Measurements from ENCODE around the gene HLA-DMA. TPM values are rescaled to one million over a fixed set of nuclear protein-coding genes. Genes with fewer than 3 reads are reported as not detected.

The HLA-DMA gene
- total RNA-seq, 2 donors from 2014 or later = 4.9 to 19.0 TPM

DNA sequence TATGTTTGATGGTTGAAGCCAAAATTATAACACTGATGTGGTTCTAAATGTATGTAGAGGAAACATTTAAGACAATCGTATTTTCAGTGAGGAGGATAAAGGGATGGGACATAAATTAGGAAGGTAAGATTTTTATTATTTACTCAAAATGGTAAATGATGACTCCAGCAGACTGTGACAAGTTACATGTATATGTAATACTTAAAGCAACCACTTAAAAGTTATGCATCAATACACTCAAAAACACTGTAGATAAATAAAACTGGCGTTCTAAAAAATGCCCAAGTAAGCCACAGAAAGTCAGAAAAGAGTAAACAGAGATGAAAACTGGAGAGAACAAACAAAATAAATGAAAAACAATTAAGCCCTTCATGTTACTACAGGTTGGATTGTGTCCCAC is 30.8 kb downstream of the HLA-DMA start:
- H3K4me1 Mint-ChIP-seq = no peaks in the 10 kb centered on the region
- no peak overlapping the region for H3K27ac Mint-ChIP-seq
- 91 to 100% methylated on average over 1 to 2 of the region's 2 CpGs for WGBS, 2 experiments (ENCODE audit: insufficient coverage in 1 of 2, insufficient read length in 1 of 2)
- H3K4me1 ChIP-seq (ENCODE audit: control insufficient read depth, insufficient read depth, low read length) = no peaks in the 10 kb centered on the region
- H3K9me3 Mint-ChIP-seq = no peaks in the 10 kb centered on the region
- H3K27me3 Mint-ChIP-seq (ENCODE audit: insufficient read depth) = peaks cover 8% of the 10 kb centered on the region
- TF ChIP-seq, protein P1, sequence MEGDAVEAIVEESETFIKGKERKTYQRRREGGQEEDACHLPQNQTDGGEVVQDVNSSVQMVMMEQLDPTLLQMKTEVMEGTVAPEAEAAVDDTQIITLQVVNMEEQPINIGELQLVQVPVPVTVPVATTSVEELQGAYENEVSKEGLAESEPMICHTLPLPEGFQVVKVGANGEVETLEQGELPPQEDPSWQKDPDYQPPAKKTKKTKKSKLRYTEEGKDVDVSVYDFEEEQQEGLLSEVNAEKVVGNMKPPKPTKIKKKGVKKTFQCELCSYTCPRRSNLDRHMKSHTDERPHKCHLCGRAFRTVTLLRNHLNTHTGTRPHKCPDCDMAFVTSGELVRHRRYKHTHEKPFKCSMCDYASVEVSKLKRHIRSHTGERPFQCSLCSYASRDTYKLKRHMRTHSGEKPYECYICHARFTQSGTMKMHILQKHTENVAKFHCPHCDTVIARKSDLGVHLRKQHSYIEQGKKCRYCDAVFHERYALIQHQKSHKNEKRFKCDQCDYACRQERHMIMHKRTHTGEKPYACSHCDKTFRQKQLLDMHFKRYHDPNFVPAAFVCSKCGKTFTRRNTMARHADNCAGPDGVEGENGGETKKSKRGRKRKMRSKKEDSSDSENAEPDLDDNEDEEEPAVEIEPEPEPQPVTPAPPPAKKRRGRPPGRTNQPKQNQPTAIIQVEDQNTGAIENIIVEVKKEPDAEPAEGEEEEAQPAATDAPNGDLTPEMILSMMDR (conservative IDR thresholded peaks at IDR 0.05) = no peak
- DNase-seq = no peak
- H3K4me3 ChIP-seq (ENCODE audit: low read length) = no peak overlapping the region
- H3K36me3 Mint-ChIP-seq (ENCODE audit: low read depth) = no peaks in the 10 kb centered on the region
- no peak overlapping the region for H3K27ac ChIP-seq (ENCODE audit: low read depth, low read length)
- H3K36me3 ChIP-seq (ENCODE audit: control insufficient read depth, insufficient read depth, low read length) = no peaks in the 10 kb centered on the region
- H3K27me3 ChIP-seq (ENCODE audit: control insufficient read depth, insufficient read depth, low read length, poor library complexity, severe bottlenecking) = peaks cover 18% of the 10 kb centered on the region
- H3K4me3 Mint-ChIP-seq = no peak overlapping the region
- H3K9me3 ChIP-seq (ENCODE audit: control insufficient read depth, low read length) = no peaks in the 10 kb centered on the region
- H3K9ac ChIP-seq (ENCODE audit: extremely low read depth, low read length, poor library complexity, severe bottlenecking) = no peak overlapping the region

DNA sequence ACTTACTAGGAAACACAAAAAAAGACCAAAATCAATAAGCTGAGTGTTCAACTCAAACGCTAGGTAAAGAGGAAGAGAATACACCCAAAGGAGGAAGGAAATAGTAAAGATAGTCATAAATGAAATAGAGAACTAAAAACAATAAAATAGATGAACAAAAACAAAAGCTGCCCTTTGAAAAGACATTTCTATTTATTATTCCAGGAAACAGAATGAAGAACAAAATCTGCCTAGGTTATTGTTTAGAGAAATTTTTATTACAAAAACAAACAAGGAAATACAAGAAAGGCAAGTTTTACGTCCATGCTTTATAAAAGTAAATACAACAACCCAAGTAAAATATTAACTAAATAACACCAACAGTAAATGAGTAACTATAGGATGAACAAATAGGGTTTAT is 32.2 kb downstream of the HLA-DMA start:
- DNase-seq = no peak
- Histone ChIP-seq H3K27me3 (ENCODE audit: control insufficient read depth, insufficient read depth, low read length, poor library complexity, severe bottlenecking) (peaks cover 22% of the 10 kb centered on the region), H3K36me3 (ENCODE audit: control insufficient read depth, insufficient read depth, low read length) (no peaks in the 10 kb centered on the region), H3K4me1 (ENCODE audit: control insufficient read depth, insufficient read depth, low read length) (no peaks in the 10 kb centered on the region), H3K9me3 (ENCODE audit: control insufficient read depth, low read length) (no peaks in the 10 kb centered on the region), H3K9ac (ENCODE audit: extremely low read depth, low read length, poor library complexity, severe bottlenecking) (no peak overlapping the region), H3K4me3 (ENCODE audit: low read length) (no peak overlapping the region), H3K27ac (ENCODE audit: low read depth, low read length) (no peak overlapping the region)
- TF ChIP-seq, protein P1 (conservative IDR thresholded peaks at IDR 0.05) = no peak
- Mint-ChIP-seq H3K9me3 (no peaks in the 10 kb centered on the region), H3K4me1 (no peaks in the 10 kb centered on the region), H3K27ac (no peak overlapping the region), H3K36me3 (ENCODE audit: low read depth) (no peaks in the 10 kb centered on the region), H3K27me3 (ENCODE audit: insufficient read depth) (peaks cover 18% of the 10 kb centered on the region), H3K4me3 (no peak overlapping the region)
- 88% methylated on average over 1 of the region's 2 CpGs; no CpG with 5 or more reads in 1 of the 2 experiments for WGBS, 2 experiments (ENCODE audit: insufficient coverage in 1 of 2, insufficient read length in 1 of 2)

DNA sequence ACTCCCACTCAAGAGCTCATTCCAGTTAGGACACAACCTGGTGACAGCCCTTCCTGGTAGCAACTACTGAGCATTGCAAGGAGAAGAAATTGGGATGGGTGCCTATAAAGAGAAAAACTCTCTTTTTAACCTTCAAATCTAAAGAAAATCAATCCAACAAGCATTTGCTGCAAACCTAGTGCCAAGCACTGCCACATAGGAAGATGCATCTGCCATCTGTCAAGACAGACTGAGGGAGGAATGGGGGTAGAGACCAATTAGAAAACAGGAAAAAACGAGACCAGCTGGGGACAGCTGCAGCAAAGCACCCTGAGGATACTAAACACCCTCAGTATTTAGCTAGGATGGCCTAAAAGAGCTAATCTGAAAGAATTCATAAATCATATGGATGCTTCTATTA is 39.9 kb downstream of the HLA-DMA start:
- Histone ChIP-seq H3K27me3 (ENCODE audit: control insufficient read depth, insufficient read depth, low read length, poor library complexity, severe bottlenecking) (peaks cover 44% of the 10 kb centered on the region), H3K9ac (ENCODE audit: extremely low read depth, low read length, poor library complexity, severe bottlenecking) (no peak overlapping the region), H3K27ac (ENCODE audit: low read depth, low read length) (no peak overlapping the region), H3K36me3 (ENCODE audit: control insufficient read depth, insufficient read depth, low read length) (no peaks in the 10 kb centered on the region), H3K9me3 (ENCODE audit: control insufficient read depth, low read length) (no peaks in the 10 kb centered on the region), H3K4me1 (ENCODE audit: control insufficient read depth, insufficient read depth, low read length) (no peaks in the 10 kb centered on the region), H3K4me3 (ENCODE audit: low read length) (no peak overlapping the region)
- no peaks in the 10 kb centered on the region for H3K9me3 Mint-ChIP-seq
- WGBS, 2 experiments (ENCODE audit: insufficient coverage in 1 of 2, insufficient read length in 1 of 2) = 70% methylated on average over 1 of the region's 1 CpG; no CpG with 5 or more reads in 1 of the 2 experiments
- DNase-seq = no peak
- no peak overlapping the region for H3K4me3 Mint-ChIP-seq
- H3K27me3 Mint-ChIP-seq (ENCODE audit: insufficient read depth) = peaks cover 46% of the 10 kb centered on the region
- TF ChIP-seq, protein P1 (conservative IDR thresholded peaks at IDR 0.05) = no peak
- H3K36me3 Mint-ChIP-seq (ENCODE audit: low read depth) = no peaks in the 10 kb centered on the region
- no peak overlapping the region for H3K27ac Mint-ChIP-seq
- H3K4me1 Mint-ChIP-seq = no peaks in the 10 kb centered on the region
